Large intestine (tissue), 3 donors: ENCODE data around the gene CPED1. TPM values are rescaled to one million over a fixed set of nuclear protein-coding genes. Genes with fewer than 3 reads are reported as not detected.
"Not testable (repeated sequence)": the region's sequence is repeated elsewhere in the genome, so short reads cannot be mapped to it uniquely, and the experiment has no call there.

Source experiments
- DNase-seq, 2 donors: peaks; one replicate each; pipeline versions ENCODE4 v3.0.0 to v3.0.0-alpha.2; 2013
- H3K27ac ChIP-seq: one replicate; pipeline ENCODE4 v1.5.1; 2013; ENCODE audit warnings: low read length
- H3K27me3 ChIP-seq: 2 replicates; pipeline ENCODE4 v1.6.1; 2013; ENCODE audit warnings: low read length; ENCODE audit not compliant: control insufficient read depth, insufficient read depth
- H3K36me3 ChIP-seq: 2 replicates; pipeline ENCODE4 v1.6.1; 2013; ENCODE audit warnings: low read length; ENCODE audit not compliant: control insufficient read depth, insufficient read depth
- H3K4me1 ChIP-seq: one replicate; pipeline ENCODE4 v1.6.1; 2013; ENCODE audit warnings: low read length; ENCODE audit not compliant: control insufficient read depth, insufficient read depth
- H3K4me3 ChIP-seq: one replicate; pipeline ENCODE4 v1.5.1; 2013; ENCODE audit warnings: low read length
- H3K9me3 ChIP-seq: one replicate; pipeline ENCODE4 v1.6.1; 2013; ENCODE audit warnings: mild to moderate bottlenecking, low read depth, low read length, moderate library complexity; ENCODE audit not compliant: control insufficient read depth
- WGBS: methylation state at CpG from one replicate; pipeline ENCODE4 v1.1.5; 2013; ENCODE audit warnings: low lambda C conversion rate; ENCODE audit not compliant: insufficient coverage; 5-methylcytosine and 5-hydroxymethylcytosine counted together
- polyA plus RNA-seq: library from polyadenylated mRNA; unstranded; fragments of 120-200 nt; gene quantifications from one replicate; pipeline ENCODE4 v1.2.1, GENCODE V29; 2013

Gene CPED1
- polyA plus RNA-seq, 1 donor: 12.1 TPM

- DNase-seq: no peak
- Histone ChIP-seq H3K27ac (no peak overlapping the region), H3K4me1 (no peaks in the 10 kb centered on the region), H3K36me3 (no peaks in the 10 kb centered on the region), H3K9me3 (no peaks in the 10 kb centered on the region), H3K27me3 (peaks cover 2% of the 10 kb centered on the region), H3K4me3 (no peak overlapping the region)
- no CpG with 5 or more reads among the region's 5 CpGs for WGBS
Observed at GRCh38 chr7:121003986-121004685, 15.6 kb downstream of the CPED1 start.

DNA sequence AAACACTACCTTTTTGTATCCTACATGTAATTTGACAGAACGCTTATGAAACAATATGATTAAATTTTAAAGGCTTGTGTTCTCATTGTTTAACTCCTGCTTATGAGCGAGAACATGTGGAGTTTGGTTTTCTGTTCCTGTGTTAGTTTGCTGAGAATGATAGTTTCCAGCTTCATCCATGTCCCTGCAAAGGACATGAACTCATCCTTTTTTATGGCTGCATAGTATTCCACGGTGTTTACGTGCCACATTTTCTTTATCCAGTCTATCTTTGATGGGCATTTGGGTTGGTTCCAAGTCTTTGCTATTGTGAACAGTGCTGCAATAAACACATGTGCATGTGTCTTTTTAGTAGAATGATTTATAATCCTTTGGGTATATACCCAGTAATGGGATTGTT, 16.5 kb downstream of the CPED1 start:
- H3K27ac ChIP-seq, H3K27me3 ChIP-seq, DNase-seq, H3K9me3 ChIP-seq, H3K4me3 ChIP-seq, H3K36me3 ChIP-seq, H3K4me1 ChIP-seq: not testable (repeated sequence)
- WGBS: 100% methylated on average over 1 of the region's 4 CpGs

DNA sequence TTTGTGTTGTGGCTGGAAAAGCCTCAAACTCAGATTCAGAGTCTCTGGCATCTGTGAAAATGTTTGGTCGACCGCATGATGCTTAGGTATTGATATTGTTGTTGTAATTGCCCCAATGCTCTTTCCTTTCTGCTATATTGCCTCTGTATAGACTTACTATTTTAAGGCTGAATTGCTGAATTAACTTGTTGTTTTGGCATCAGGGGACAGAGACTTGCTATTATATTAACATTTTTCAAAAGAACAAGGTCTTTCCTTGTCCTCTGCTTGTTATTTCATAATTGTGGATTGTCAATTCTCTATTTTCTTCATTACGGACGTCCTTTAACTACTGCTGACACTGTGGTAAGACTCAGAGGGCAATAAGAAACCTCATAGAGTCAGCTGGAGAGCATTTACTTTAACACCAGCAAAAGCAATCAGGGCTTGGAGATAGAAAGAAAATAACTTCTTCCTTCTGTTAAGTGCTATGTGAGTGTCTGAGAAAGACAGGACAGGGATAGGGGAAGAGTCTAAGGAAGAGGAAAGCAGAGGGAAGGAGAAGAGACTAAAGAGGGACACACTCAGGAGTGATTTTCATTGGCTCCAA, 17.6 kb downstream of the CPED1 start:
- no peak for DNase-seq
- no peak overlapping the region for H3K4me3 ChIP-seq
- no peaks in the 10 kb centered on the region for H3K9me3 ChIP-seq
- H3K36me3 ChIP-seq: no peaks in the 10 kb centered on the region
- peak overlapping the region; percentile 36 for H3K27ac ChIP-seq
- peaks cover 2% of the 10 kb centered on the region for H3K27me3 ChIP-seq
- WGBS: 67% methylated on average over 2 of the region's 4 CpGs
- no peaks in the 10 kb centered on the region for H3K4me1 ChIP-seq

DNA sequence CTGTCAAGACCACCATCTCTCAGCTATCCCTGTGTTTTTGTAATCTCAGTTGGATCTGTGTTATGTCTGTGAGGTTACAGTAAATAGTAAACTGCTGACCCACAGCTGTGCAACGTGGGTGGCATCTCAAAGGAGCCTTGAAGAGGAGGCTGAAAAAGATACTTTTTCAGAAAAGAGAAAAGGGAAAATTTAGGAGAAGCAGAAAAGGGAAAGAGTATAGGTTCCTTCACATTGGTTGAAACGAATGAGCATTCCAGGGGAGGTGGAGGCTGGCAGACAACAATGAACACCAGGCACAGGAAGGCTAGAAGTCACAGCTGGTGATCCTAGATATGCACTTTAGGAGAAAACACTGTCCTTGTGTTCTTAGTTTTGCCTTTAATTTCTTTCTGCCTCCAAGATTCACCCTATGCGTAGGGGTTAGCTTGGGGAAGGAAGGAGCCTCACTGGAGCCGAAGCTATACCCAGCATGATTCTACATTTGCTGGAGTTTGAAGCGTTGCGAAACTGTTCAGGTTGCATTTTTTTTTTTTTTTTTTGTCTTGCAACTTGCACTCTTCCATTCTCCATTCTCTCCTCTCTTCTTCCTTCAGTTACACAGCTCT, 18.3 kb downstream of the CPED1 start:
- Histone ChIP-seq H3K27ac (no peak overlapping the region), H3K36me3 (no peaks in the 10 kb centered on the region), H3K4me3 (no peak overlapping the region), H3K9me3 (no peaks in the 10 kb centered on the region), H3K27me3 (peaks cover 2% of the 10 kb centered on the region), H3K4me1 (no peaks in the 10 kb centered on the region)
- WGBS: 57% methylated on average over 1 of the region's 6 CpGs
- peak in 1 of 2 donors; percentile 15 for DNase-seq

- H3K27ac ChIP-seq: no peak overlapping the region
- H3K4me3 ChIP-seq: no peak overlapping the region
- H3K4me1 ChIP-seq: no peaks in the 10 kb centered on the region
- no peaks in the 10 kb centered on the region for H3K36me3 ChIP-seq
- peaks cover 2% of the 10 kb centered on the region for H3K27me3 ChIP-seq
- DNase-seq: no peak
- no CpG with 5 or more reads among the region's 2 CpGs for WGBS
- H3K9me3 ChIP-seq: no peaks in the 10 kb centered on the region
Observed at GRCh38 chr7:121008816-121009215, 20.3 kb downstream of the CPED1 start.

- Histone ChIP-seq H3K9me3 (no peaks in the 10 kb centered on the region), H3K4me1 (no peaks in the 10 kb centered on the region), H3K27ac (no peak overlapping the region), H3K4me3 (no peak overlapping the region), H3K27me3 (no peaks in the 10 kb centered on the region), H3K36me3 (no peaks in the 10 kb centered on the region)
- no CpG with 5 or more reads among the region's 1 CpG for WGBS
- no peak for DNase-seq
Observed at GRCh38 chr7:121011401-121011800, 22.9 kb downstream of the CPED1 start.

DNA sequence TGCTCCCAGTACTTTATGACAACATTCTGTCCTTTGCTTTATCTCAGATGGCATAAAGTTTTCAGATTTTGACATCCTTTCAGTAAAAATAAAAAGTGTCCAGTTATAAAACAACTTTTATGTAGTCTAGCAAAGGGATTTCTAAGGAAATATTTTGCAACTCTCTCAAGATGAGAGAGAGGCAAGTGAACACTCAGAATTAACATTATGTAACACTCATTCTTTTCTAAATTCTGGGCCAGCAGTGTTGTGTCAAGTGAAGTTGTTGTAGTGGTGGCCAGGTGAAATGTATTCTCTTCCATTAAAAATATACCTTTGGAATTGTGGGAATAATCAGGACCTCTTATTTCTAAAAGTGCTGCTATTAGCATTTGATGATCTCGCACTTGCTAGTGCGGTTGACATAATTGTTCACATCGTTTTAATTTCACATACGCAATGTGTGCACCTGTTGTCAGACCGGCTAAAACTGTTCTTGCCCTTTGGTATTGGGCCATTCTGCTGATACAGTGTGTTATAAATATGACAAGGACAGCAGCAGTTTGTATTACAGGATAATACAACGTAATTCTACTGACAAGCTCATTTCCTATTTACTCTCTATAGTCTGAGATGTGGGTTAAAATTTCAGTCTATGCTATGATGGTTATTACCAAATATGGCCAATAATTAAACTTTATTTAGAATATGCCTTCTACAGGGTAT, 23.8 kb downstream of the CPED1 start:
- Histone ChIP-seq H3K36me3 (no peaks in the 10 kb centered on the region), H3K4me3 (no peak overlapping the region), H3K27ac (no peak overlapping the region), H3K9me3 (no peaks in the 10 kb centered on the region), H3K27me3 (no peaks in the 10 kb centered on the region), H3K4me1 (no peaks in the 10 kb centered on the region)
- no peak for DNase-seq
- 60% methylated on average over 1 of the region's 6 CpGs for WGBS

DNA sequence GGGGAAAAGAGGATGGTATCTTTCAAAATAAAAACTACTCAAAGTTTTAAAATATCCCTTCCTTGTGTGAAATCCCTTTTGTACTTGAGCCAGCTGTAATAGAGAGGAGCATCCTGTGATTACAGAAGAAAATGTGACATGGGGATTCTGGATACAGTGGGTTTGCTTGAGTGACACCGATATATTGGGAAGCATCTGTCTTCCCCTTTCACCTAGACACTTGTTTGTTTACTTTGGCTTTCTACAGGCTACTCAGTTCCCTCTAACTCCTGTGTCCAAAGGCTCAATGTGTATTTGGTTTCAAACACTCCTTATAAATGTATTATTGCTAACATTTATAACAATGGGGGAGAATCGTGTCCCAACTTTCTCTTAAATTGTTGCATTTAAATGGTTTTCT, 24.4 kb downstream of the CPED1 start:
- DNase-seq: no peak
- H3K27ac ChIP-seq: no peak overlapping the region

DNA sequence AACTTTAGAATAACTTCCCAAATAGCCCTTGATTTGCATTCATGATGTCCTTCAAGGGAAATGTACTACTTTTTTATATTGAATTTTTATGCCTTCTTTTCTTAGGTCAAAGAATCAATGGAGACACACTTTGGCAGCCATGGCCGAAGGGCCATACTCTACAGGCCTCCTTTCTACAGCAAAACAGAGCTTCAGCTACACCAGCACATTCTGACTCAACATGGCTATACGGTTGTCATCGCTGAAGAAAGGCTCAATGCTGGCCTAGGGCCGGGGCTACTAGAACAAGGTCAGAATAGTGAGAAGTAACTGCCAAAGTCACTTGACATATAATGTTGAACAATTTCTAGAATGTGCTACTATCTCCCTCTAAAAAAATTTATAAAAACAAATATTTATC, 27.0 kb downstream of the CPED1 start:
- no peaks in the 10 kb centered on the region for H3K27me3 ChIP-seq
- H3K4me1 ChIP-seq: no peaks in the 10 kb centered on the region
- H3K4me3 ChIP-seq: no peak overlapping the region
- no peak overlapping the region for H3K27ac ChIP-seq
- H3K36me3 ChIP-seq: no peaks in the 10 kb centered on the region
- 100% methylated on average over 1 of the region's 4 CpGs for WGBS
- H3K9me3 ChIP-seq: no peaks in the 10 kb centered on the region
- no peak for DNase-seq

More for the DNA sequence above, 24.4 kb downstream of the CPED1 start:
- Histone ChIP-seq H3K36me3 (no peaks in the 10 kb centered on the region), H3K27me3 (no peaks in the 10 kb centered on the region), H3K4me3 (no peak overlapping the region), H3K4me1 (no peaks in the 10 kb centered on the region), H3K9me3 (no peaks in the 10 kb centered on the region)
- 88% methylated on average over 1 of the region's 2 CpGs for WGBS

GRCh38 chr7:121016966-121017365, 28.5 kb downstream of the CPED1 start:
- DNase-seq: no peak
- no peak overlapping the region for H3K4me3 ChIP-seq
- WGBS: no CpG with 5 or more reads among the region's 2 CpGs
- no peak overlapping the region for H3K27ac ChIP-seq
- H3K4me1 ChIP-seq: no peaks in the 10 kb centered on the region
- no peaks in the 10 kb centered on the region for H3K9me3 ChIP-seq
- H3K36me3 ChIP-seq: no peaks in the 10 kb centered on the region
- H3K27me3 ChIP-seq: no peaks in the 10 kb centered on the region
